ENCODE results near the gene PIGQ. TPM values are rescaled to one million over a fixed set of nuclear protein-coding genes. Genes with fewer than 3 reads are reported as not detected.

Gene PIGQ
- total and polyA plus RNA-seq, 2 of the 4 experiments (the other 2 are of a cell fraction) = 5.9 to 36.8 TPM

DNA sequence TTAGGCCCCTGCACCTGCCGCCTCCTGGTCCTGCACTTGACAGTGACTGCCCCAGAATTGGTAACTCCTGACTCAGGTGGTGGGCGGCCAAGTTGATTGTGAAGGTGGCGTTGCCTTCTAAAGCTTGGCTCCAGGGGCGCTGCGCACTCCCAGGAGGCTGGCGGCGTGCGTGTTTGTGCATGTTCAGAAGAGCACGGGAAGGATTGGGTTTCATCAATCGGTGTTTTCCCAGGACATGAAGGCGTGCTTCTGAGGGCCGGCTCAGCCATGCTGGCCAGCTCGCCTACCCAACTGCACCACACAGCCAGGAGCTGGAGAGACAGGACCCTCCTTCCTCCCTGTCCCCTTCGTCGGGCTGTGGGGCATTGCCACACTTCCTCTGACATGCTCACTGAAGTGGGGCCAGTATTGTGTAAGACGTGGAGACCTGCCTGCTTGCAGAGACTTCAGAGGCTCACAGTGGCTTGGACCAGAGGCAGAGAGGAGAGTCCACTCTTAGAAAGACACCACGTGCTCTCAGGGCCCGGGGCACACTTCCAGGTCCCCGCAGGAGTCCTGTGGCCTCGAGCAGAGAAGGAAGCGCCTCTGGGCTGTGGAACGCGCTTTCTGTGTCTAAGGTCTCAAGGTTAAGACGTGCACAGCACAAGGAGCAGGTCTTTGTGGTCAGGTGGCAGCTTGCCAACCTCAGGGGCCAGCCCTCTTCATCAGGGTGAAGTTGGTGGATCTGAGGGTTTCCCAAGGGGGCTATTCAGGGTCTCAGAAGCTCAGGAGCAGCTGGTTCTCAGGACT, 22.9 kb downstream of the PIGQ start:
- Histone ChIP-seq H3K4me3 (ENCODE audit: insufficient read depth, low read depth, low read length) (no peak overlapping the region), H4K20me1 (ENCODE audit: insufficient read depth, low read length) (peaks cover 63% of the 10 kb centered on the region), H2BK20ac (ENCODE audit: low read depth, low read length) (no peak overlapping the region), H2AFZ (replicated peaks; ENCODE audit: low read length, poor library complexity) (no peak overlapping the region), H3K27ac (ENCODE audit: insufficient read depth, low read length) (no peak overlapping the region), H2BK5ac (ENCODE audit: low read depth, low read length, poor library complexity, severe bottlenecking) (no peak overlapping the region), H3K4ac (ENCODE audit: low read depth, low read length) (no peak overlapping the region), H3K14ac (replicated peaks; ENCODE audit: low read depth, low read length) (no peak overlapping the region), H3K79me1 (ENCODE audit: low read depth in 1 of 2, low read length in 2 of 2) (peaks cover 31 to 82% of the 10 kb centered on the region in 2 experiments; a peak in 3 of 4 replicates), H4K5ac (ENCODE audit: low read depth, low read length) (no peak overlapping the region), H4K8ac (ENCODE audit: low read depth in 2 of 2, low read length in 2 of 2) (no peak overlapping the region), H2BK15ac (ENCODE audit: low read depth, low read length) (no peak overlapping the region), H3K9me3 (ENCODE audit: control insufficient read depth, insufficient read depth, low read length) (no peaks in the 10 kb centered on the region), H2AK5ac (ENCODE audit: low read depth, low read length) (no peak overlapping the region), H3K36me3 (ENCODE audit: control insufficient read depth, insufficient read depth, low read length) (peaks cover 5% of the 10 kb centered on the region; the same call in 1 of the 2 replicates), H3K4me2 (ENCODE audit: low read depth, low read length) (no peak overlapping the region), H3K4me1 (ENCODE audit: control insufficient read depth, insufficient read depth, low read length) (peaks cover 11% of the 10 kb centered on the region), H3K27me3 (ENCODE audit: control insufficient read depth, insufficient read depth, low read length) (no peaks in the 10 kb centered on the region), H3K18ac (ENCODE audit: low read depth, low read length) (no peak overlapping the region), H3K56ac (ENCODE audit: extremely low read depth, insufficient read depth, low read length) (no peak overlapping the region), H3K23ac (ENCODE audit: low read depth, low read length) (no peak overlapping the region), H4K91ac (ENCODE audit: insufficient read depth, low read depth, low read length) (no peak overlapping the region), H3K9ac (ENCODE audit: low read depth, low read length) (no peak overlapping the region), H2BK120ac (ENCODE audit: low read depth, low read length) (no peak overlapping the region), H3K9me1 (ENCODE audit: insufficient read depth, low read length) (peaks cover 12% of the 10 kb centered on the region; the same call in 1 of the 2 replicates), H2AK9ac (replicated peaks; ENCODE audit: low read depth, low read length, poor library complexity) (peak overlapping the region; percentile 5)
- TF ChIP-seq, protein P1, sequence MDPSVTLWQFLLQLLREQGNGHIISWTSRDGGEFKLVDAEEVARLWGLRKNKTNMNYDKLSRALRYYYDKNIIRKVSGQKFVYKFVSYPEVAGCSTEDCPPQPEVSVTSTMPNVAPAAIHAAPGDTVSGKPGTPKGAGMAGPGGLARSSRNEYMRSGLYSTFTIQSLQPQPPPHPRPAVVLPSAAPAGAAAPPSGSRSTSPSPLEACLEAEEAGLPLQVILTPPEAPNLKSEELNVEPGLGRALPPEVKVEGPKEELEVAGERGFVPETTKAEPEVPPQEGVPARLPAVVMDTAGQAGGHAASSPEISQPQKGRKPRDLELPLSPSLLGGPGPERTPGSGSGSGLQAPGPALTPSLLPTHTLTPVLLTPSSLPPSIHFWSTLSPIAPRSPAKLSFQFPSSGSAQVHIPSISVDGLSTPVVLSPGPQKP (IDR thresholded peaks at IDR 0.05; ENCODE audit: borderline replicate concordance, low read depth, low read length) = no peak
- TF ChIP-seq CEBPB (IDR thresholded peaks at IDR 0.05; ENCODE audit: low read depth, low read length) (peak; percentile 56), CHD1 (IDR thresholded peaks at IDR 0.05; ENCODE audit: low read depth, low read length) (no peak), MXI1 (IDR thresholded peaks at IDR 0.05; ENCODE audit: borderline replicate concordance, low read depth, low read length) (no peak)
- TF ChIP-seq, protein P2, sequence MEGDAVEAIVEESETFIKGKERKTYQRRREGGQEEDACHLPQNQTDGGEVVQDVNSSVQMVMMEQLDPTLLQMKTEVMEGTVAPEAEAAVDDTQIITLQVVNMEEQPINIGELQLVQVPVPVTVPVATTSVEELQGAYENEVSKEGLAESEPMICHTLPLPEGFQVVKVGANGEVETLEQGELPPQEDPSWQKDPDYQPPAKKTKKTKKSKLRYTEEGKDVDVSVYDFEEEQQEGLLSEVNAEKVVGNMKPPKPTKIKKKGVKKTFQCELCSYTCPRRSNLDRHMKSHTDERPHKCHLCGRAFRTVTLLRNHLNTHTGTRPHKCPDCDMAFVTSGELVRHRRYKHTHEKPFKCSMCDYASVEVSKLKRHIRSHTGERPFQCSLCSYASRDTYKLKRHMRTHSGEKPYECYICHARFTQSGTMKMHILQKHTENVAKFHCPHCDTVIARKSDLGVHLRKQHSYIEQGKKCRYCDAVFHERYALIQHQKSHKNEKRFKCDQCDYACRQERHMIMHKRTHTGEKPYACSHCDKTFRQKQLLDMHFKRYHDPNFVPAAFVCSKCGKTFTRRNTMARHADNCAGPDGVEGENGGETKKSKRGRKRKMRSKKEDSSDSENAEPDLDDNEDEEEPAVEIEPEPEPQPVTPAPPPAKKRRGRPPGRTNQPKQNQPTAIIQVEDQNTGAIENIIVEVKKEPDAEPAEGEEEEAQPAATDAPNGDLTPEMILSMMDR (conservative IDR thresholded peaks at IDR 0.05; ENCODE audit: low read depth, low read length) = no peak
- ChIA-PET CTCF (no interaction called here), POLR2A (ENCODE audit: unreplicated experiment) (interaction anchor here (0.5 kb wide), 1 partner anchor 51 kb away, joined by 20 read pairs; no protein-coding TSS in a partner anchor)
- DNase-seq (no peak), ATAC-seq (ENCODE audit: low read depth) (no peak)
- in situ Hi-C loops (cut with MboI; ENCODE audit: low sequenced_read_pairs) (no loop called here), intact Hi-C loops (cut with micrococcal nuclease) (no loop called here), dilution Hi-C loops (cut with HindIII; ENCODE audit: low sequenced_read_pairs, unreplicated experiment) (no loop called here)
- BruUV-seq (replicated peaks) = no TSS peak
- 94% methylated on average over 12 of the region's 24 CpGs; no CpG with 5 or more reads in 1 of the 2 experiments for WGBS, 2 experiments (ENCODE audit: extremely low coverage in 2 of 2, insufficient read length in 1 of 2)

All from IMR-90 (cell line).